IPS-18c (cell line): Measurements from ENCODE around the gene TMEM163.
"Not testable (repeated sequence)": the region's sequence is repeated elsewhere in the genome, so short reads cannot be mapped to it uniquely, and the experiment has no call there.

ENCODE experiments used
- H3K4me3 ChIP-seq: 2 replicates; pipeline ENCODE4 v1.7.0; 2013; ENCODE audit warnings: low read depth, mild to moderate bottlenecking, low read length, moderate library complexity; ENCODE audit not compliant: insufficient read depth
- H3K9me3 ChIP-seq: one replicate; pipeline ENCODE4 v1.6.1; 2013; ENCODE audit warnings: mild to moderate bottlenecking, low read length, moderate library complexity; ENCODE audit not compliant: control insufficient read depth, insufficient read depth

TMEM163 gene

GRCh38 chr2:134504586-134505336, 214.0 kb downstream of the TMEM163 start:
- Histone ChIP-seq H3K9me3 (peaks cover 3% of the 10 kb centered on the region), H3K4me3 (no peak overlapping the region)

GRCh38 chr2:134502104-134502503, 216.7 kb downstream of the TMEM163 start:
- Histone ChIP-seq H3K9me3 (peaks cover 3% of the 10 kb centered on the region), H3K4me3 (no peak overlapping the region)

GRCh38 chr2:134501476-134502091, 217.2 kb downstream of the TMEM163 start:
- H3K4me3 ChIP-seq: no peak overlapping the region
- H3K9me3 ChIP-seq: peaks cover 3% of the 10 kb centered on the region

- no peak overlapping the region for H3K4me3 ChIP-seq
- H3K9me3 ChIP-seq: peaks cover 3% of the 10 kb centered on the region
These were observed 218.4 kb downstream of the TMEM163 start for GRCh38 chr2:134500211-134500935.

- Histone ChIP-seq H3K9me3 (peaks cover 3% of the 10 kb centered on the region), H3K4me3 (no peak overlapping the region)
These were observed 219.4 kb downstream of the TMEM163 start for GRCh38 chr2:134499307-134499926.

GRCh38 chr2:134498654-134499053, 220.1 kb downstream of the TMEM163 start:
- peaks cover 3% of the 10 kb centered on the region for H3K9me3 ChIP-seq
- H3K4me3 ChIP-seq: no peak overlapping the region

GRCh38 chr2:134493797-134494196, 225.0 kb downstream of the TMEM163 start:
- Histone ChIP-seq H3K9me3 (no peaks in the 10 kb centered on the region), H3K4me3 (no peak overlapping the region)

GRCh38 chr2:134491771-134492441, 226.9 kb downstream of the TMEM163 start:
- no peaks in the 10 kb centered on the region for H3K9me3 ChIP-seq
- H3K4me3 ChIP-seq: no peak overlapping the region

GRCh38 chr2:134491022-134491421, 227.8 kb downstream of the TMEM163 start:
- Histone ChIP-seq H3K4me3 (no peak overlapping the region), H3K9me3 (no peaks in the 10 kb centered on the region)

GRCh38 chr2:134490559-134490958, 228.2 kb downstream of the TMEM163 start:
- Histone ChIP-seq H3K4me3 (no peak overlapping the region), H3K9me3 (no peaks in the 10 kb centered on the region)

- H3K9me3 ChIP-seq: no peaks in the 10 kb centered on the region
These were observed 228.9 kb downstream of the TMEM163 start for GRCh38 chr2:134489732-134490384.

GRCh38 chr2:134482766-134483340, 235.9 kb downstream of the TMEM163 start:
- Histone ChIP-seq H3K9me3 (no peaks in the 10 kb centered on the region), H3K4me3 (no peak overlapping the region)

More at GRCh38 chr2:134489732-134490384, 228.9 kb downstream of the TMEM163 start:
- no peak overlapping the region for H3K4me3 ChIP-seq

- H3K4me3 ChIP-seq: no peak overlapping the region
These were observed 236.6 kb downstream of the TMEM163 start for GRCh38 chr2:134482131-134482723.

GRCh38 chr2:134479696-134480330, 239.0 kb downstream of the TMEM163 start:
- no peak overlapping the region for H3K4me3 ChIP-seq
- no peaks in the 10 kb centered on the region for H3K9me3 ChIP-seq

More at GRCh38 chr2:134482131-134482723, 236.6 kb downstream of the TMEM163 start:
- no peaks in the 10 kb centered on the region for H3K9me3 ChIP-seq

GRCh38 chr2:134476982-134477381, 241.8 kb downstream of the TMEM163 start:
- not testable (repeated sequence) for H3K9me3 ChIP-seq, H3K4me3 ChIP-seq
